ENCODE measurements around the gene NCOA1.
"Not testable (repeated sequence)": the region's sequence is repeated elsewhere in the genome, so short reads cannot be mapped to it uniquely, and the experiment has no call there.

The NCOA1 gene

DNA sequence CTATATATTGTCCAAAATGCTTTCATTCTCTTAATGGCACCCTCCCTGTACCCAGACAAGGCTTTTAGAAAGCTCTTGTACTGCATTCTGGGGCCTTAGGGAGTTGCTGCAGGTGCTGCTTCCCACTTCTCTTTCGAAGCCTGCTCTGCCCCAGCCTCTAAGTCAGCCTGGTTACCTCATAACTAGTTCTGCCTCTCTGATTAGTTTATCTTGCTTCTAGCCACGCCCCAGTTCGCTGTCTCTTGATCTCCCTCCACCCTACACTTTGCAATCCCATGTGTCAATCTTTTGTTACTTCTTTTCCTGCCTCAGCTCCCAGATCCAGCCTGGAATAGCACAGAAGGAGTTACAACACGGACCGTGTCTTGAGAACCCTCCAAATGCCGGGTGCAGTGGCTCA, 13.8 kb upstream of the NCOA1 start:
- no peak for DNase-seq

DNA sequence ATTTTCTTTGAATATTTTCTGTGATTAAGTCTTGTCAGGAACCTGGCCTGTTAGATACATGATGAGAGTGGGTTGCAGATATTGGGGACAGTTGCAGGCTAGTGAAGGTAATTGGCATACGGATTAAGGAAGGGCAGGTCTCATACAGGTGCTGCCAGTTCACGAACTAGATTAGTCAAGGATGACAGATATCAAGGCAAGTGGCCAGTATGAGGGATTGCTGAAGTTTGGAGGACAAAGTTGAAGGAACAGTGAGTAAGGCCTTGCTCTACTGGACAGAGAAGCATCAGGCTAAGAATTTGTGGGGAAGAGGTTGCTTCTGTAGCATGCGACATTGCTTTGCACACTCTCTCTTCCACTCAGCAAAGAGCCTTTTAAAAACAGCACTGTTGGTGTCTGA, 12.8 kb upstream of the NCOA1 start:
- DNase-seq, result no peak

- no peak for DNase-seq
Measured at GRCh38 chr2:24480245-24480644, 10.8 kb upstream of the NCOA1 start.

- no peak for DNase-seq
Measured at GRCh38 chr2:24482251-24482971, 8.6 kb upstream of the NCOA1 start.

GRCh38 chr2:24482972-24483300, 8.1 kb upstream of the NCOA1 start:
- DNase-seq, result no peak

- not testable (repeated sequence) for DNase-seq
Measured at GRCh38 chr2:24484677-24485076, 6.4 kb upstream of the NCOA1 start.

DNA sequence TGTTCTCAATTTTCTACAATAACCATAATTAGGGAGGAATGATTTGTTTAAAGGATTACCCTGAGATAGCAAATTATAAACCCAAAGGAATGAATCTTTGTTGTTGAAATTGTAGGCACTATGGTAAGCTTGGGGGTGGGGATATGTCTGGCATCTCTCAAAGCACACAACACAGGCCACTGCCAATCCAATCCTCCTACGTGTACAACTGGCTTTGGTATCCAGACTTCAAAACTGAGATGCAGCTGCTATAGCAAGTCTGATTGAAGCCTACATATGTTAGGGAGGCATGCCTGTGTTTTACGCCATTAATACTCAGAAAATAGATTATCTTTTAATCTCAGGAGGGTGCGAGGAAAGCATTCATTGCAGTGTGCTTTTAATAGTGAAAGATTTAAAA, 5.9 kb upstream of the NCOA1 start:
- DNase-seq, result no peak

DNA sequence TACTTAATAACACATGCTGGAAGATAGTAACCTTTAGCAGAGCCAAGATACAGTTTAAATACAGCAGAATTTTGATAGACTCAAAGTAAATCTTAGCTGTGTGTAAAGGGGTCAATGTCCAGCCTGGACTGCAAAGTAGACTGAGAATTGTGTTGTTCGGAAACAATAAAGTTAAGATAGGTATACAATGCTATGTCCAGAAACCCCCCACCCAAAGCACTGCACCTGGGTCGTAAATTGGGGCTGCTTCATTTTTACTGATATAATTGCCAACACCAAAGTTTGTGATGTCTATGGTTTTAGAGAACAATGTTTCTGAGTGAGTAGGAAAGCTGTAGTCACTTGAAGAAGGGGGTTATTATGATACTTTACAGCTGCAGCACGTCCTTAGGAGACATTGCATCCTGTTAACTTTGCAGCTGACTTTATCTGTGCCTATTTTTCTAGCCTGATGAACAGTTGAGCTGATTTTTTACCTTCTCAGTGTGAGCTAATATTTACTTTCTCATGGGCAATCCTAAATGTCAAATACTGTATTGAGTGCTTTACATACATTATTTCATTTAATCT, 4.3 kb upstream of the NCOA1 start:
- no peak for DNase-seq

- no peak for DNase-seq
Measured at GRCh38 chr2:24489465-24490180, 1.4 kb upstream of the NCOA1 start.

- peak; percentile 8 for DNase-seq
Measured at GRCh38 chr2:24490181-24490689, 819 bp upstream of the NCOA1 start.

GRCh38 chr2:24491542-24492420, 727 bp downstream of the NCOA1 start:
- DNase-seq, result no peak

DNA sequence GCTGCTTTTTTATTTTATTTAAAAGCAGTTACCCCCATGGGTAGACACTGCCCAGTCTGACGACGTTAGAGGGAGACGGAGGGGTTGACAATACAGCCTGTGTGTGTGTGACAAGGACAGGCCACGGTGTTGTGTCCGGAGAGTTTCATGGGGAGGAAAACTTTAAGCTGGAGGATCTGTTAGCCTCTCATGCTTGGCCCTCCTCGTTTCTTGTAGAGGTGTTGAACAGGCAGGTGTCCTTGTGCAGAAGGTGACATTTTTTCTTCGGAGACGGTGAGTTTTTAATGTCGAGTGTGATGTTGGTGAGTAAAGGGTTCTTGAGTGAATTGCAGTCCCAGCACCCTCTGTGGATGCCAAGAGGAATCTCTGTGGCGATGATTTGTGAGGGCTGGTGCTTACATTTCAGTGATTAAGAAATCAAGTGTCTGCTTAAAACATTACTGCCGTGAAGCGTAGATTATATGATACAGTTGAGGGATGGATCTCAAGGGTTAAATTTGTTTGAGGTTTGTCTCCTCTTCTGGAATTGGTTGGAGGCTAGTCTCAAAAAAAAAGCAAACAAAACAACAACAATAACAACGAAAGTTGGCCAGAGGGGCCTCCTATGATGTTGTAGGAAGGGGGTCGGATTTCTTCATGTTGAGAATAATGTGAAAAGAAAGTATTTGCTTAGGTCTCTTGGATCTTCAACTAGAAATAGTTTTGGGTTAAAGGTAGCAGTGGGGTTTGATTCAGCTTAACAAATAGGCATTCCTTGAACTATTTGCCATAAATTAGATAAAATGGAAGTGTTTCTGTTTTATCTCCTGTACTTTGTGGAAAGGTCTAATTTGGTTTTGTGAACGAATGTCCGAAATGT, 1.6 kb downstream of the NCOA1 start:
- no peak for DNase-seq

DNA sequence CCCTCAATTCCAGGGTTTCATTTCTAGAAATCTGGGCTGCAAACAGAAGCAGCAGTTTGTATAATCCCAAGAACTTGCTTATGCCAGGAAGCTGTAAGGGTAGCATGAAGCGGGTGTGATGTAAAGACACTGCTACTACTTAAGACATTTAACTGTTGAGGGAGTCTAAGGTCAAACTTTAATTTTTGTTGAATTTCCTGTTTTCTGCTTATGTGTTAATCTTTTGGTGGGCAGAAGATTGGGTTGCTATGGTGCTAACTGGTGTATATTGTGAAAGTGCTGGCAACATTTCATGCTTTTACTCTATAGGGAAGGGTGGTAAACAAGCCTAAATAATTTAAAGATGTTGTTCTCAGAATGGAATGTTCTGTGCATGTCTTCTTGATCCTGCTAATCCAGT, 2.7 kb downstream of the NCOA1 start:
- no peak for DNase-seq

GRCh38 chr2:24494410-24494809, 3.4 kb downstream of the NCOA1 start:
- DNase-seq, result no peak

GRCh38 chr2:24495451-24495850, 4.4 kb downstream of the NCOA1 start:
- no peak for DNase-seq

GRCh38 chr2:24496959-24497358, 5.9 kb downstream of the NCOA1 start:
- DNase-seq, result no peak

GRCh38 chr2:24497685-24498084, 6.6 kb downstream of the NCOA1 start:
- DNase-seq, result no peak

GRCh38 chr2:24498121-24498520, 7.1 kb downstream of the NCOA1 start:
- DNase-seq, result no peak

DNA sequence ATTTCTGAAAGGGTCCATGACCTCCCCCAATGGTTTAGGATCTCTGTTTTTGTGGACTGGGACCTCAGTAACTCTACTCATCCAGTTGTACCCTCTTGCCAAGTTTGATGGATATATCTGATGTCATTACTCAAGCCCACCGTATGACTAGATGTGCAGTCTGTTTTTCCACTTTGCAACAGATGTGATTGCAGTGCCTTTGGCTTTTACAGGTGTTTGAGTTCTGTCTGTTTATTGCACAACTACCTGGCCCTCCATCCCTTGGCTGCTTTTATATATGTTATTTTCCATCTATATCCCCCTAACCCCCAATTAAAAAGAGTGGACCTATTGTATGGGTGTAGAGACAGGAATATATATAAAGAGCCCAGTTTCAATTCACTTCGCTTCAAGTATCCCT, 10.8 kb downstream of the NCOA1 start:
- no peak for DNase-seq

DNA sequence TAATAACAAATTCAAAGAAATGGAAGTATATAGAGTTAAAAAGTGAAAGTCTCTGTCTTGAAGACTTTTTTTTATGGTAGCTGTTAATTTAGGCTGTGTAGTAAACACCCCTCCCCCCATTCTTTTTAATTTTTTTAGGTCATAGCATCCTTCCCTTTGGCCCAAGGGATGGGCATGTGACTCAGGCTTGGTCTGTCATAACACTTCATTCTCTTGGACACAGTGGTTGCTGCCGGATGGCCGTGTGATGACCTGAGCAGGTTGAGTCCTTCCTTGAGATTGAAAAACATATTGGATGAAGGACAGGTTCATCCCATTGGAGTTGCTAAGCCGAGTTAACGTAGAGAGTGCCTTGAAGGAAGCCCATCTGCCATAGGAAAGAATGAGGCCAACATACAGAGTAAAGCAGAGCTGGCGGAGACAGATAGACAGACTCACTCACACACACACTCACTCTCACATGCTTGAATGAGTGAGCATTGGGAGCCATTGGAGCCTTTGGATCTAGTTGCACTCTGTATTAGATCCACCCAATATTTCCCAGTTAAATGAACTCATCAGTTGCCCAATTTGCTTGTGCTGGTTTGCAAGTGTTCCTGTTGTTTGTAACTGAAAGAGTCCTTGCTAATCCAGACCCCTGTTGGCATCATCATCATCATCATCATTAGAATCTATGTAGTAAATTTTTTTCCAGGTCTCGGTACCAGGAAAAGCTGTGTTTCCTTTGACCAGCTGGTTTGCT, 14.7 kb downstream of the NCOA1 start:
- DNase-seq, result no peak

GRCh38 chr2:24507549-24507948, 16.5 kb downstream of the NCOA1 start:
- no peak for DNase-seq

DNA sequence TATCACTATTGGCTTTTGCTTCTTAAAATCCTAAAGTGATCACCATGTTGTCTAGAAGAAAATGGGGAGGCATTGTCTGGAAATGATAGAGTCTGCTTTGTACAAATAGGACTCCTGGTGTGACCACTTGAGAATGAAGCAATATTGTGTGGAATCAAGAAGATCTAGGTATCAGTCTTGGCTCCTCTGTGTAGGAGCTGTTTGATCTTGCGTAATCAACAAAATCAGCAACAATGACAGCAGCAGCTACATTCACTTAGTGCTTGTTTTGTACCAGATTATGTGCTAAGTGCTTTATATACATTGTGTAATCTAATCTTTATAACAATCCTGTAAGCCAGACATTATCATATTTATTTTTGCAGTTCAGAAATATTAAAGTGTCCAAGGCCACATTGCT, 17.8 kb downstream of the NCOA1 start:
- DNase-seq, result no peak

Data from DMS153 (cell line).